Measurements from ENCODE around the gene RALGPS2.
"Not testable (repeated sequence)": the region's sequence is repeated elsewhere in the genome, so short reads cannot be mapped to it uniquely, and the experiment has no call there.

Gene RALGPS2

DNA sequence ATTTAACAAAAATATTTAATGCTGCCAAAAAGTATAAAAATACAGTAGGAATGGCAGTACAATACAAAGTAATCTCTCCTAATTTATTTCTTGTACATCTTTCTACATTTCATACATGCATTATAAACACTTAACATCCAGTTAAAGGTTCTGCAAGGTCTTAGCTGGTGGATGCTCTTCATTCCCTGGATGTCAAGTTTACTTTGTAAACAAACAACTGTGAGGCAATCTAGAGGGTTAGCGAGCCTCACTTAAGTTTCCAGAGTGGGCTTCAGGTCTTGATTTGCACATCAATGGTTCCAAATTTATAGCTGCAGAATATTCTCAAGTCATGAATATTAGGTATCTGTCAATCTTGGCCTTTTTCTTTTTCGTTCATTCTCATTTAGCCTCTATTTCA, 21.3 kb downstream of the RALGPS2 start:
- no peak for DNase-seq (ENCODE audit: low read depth)
- TF ChIP-seq MYC (IDR thresholded peaks at IDR 0.05; ENCODE audit: low read depth, low read length) = no peak
- TF ChIP-seq, protein P1, sequence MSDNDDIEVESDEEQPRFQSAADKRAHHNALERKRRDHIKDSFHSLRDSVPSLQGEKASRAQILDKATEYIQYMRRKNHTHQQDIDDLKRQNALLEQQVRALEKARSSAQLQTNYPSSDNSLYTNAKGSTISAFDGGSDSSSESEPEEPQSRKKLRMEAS (IDR thresholded peaks at IDR 0.05; ENCODE audit: low read depth, low read length) = no peak
- no peak for TF ChIP-seq POLR2A (IDR thresholded peaks at IDR 0.05; ENCODE audit: extremely low read depth, insufficient read length)
- no peak for TF ChIP-seq CTCF (IDR thresholded peaks at IDR 0.05; ENCODE audit: low read depth, low read length)
- no peak overlapping the region for H3K4me3 ChIP-seq (ENCODE audit: low read depth, low read length)

DNA sequence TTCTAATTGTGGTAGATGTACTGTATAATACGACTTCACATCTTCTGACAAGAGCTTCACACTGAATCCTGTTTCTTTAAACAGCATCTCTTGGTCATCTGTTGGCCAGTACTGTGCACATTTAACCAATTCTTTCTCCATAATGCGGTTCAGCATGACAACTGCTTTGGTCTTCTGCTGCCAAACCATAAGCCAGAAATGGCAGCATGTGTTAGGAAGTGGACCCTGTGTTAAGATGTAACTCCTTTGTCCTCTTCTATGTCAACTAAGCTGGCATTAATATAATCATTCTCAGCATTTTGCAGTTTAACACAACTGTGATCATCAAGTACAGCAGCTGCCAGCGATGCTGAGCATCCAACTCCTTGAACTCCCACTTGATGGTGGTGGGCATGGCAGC, 22.3 kb downstream of the RALGPS2 start:
- H3K4me3 ChIP-seq (ENCODE audit: low read depth, low read length); DNase-seq (ENCODE audit: low read depth): not testable (repeated sequence)

- TF ChIP-seq, protein P1 (IDR thresholded peaks at IDR 0.05; ENCODE audit: low read depth, low read length) = no peak
- no peak for TF ChIP-seq POLR2A (IDR thresholded peaks at IDR 0.05; ENCODE audit: extremely low read depth, insufficient read length)
- no peak for TF ChIP-seq MYC (IDR thresholded peaks at IDR 0.05; ENCODE audit: low read depth, low read length)
- TF ChIP-seq CTCF (IDR thresholded peaks at IDR 0.05; ENCODE audit: low read depth, low read length) = no peak
- no peak overlapping the region for H3K4me3 ChIP-seq (ENCODE audit: low read depth, low read length)
- DNase-seq (ENCODE audit: low read depth) = no peak
Measured at GRCh38 chr1:178749581-178750166, 24.6 kb downstream of the RALGPS2 start.

DNA sequence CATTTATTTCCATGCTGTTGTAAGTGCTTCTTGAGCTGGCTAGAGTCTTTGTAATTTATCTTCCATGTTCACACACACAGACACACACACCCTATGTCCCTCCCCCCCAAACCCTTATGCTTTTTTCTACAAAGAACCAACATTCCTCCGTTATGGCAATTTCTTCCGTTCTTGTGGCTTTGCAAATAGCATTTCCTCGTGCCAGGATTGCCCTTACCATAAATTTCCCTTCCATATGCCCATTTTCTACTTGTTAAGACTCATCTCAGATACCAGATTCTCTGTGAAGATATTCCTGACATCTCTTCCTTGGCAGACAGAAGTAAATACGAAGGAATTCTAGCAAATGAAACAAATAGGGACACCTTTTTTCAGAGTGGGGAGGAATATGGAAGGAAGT, 26.0 kb downstream of the RALGPS2 start:
- TF ChIP-seq, protein P1 (IDR thresholded peaks at IDR 0.05; ENCODE audit: low read depth, low read length) = no peak
- no peak for TF ChIP-seq MYC (IDR thresholded peaks at IDR 0.05; ENCODE audit: low read depth, low read length)
- TF ChIP-seq POLR2A (IDR thresholded peaks at IDR 0.05; ENCODE audit: extremely low read depth, insufficient read length) = no peak
- no peak for TF ChIP-seq CTCF (IDR thresholded peaks at IDR 0.05; ENCODE audit: low read depth, low read length)

DNA sequence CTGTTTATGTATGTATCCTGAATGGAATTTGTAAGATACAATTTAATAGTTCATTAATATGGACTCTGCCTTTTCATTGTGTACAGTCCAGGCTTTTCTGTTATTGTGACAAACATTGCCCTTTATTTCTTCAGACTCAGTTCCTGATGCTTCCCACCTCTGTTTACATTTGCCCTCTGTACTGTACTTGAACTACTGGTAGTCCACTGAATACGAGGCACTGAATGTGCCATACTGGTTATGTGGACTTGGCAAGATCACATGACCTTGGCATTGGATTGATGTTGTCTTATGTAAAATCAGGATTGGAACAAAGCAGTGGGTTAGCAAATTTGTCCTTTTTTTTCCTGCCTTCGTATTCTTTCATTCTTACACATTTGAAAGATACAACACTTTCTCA, 27.8 kb downstream of the RALGPS2 start:
- TF ChIP-seq POLR2A (IDR thresholded peaks at IDR 0.05; ENCODE audit: extremely low read depth, insufficient read length) = no peak
- TF ChIP-seq MYC (IDR thresholded peaks at IDR 0.05; ENCODE audit: low read depth, low read length) = no peak
- no peak for TF ChIP-seq CTCF (IDR thresholded peaks at IDR 0.05; ENCODE audit: low read depth, low read length)
- TF ChIP-seq, protein P1 (IDR thresholded peaks at IDR 0.05; ENCODE audit: low read depth, low read length) = no peak
- DNase-seq (ENCODE audit: low read depth) = no peak

More for the DNA sequence above, 26.0 kb downstream of the RALGPS2 start:
- DNase-seq (ENCODE audit: low read depth) = no peak
- no peak overlapping the region for H3K4me3 ChIP-seq (ENCODE audit: low read depth, low read length)

DNA sequence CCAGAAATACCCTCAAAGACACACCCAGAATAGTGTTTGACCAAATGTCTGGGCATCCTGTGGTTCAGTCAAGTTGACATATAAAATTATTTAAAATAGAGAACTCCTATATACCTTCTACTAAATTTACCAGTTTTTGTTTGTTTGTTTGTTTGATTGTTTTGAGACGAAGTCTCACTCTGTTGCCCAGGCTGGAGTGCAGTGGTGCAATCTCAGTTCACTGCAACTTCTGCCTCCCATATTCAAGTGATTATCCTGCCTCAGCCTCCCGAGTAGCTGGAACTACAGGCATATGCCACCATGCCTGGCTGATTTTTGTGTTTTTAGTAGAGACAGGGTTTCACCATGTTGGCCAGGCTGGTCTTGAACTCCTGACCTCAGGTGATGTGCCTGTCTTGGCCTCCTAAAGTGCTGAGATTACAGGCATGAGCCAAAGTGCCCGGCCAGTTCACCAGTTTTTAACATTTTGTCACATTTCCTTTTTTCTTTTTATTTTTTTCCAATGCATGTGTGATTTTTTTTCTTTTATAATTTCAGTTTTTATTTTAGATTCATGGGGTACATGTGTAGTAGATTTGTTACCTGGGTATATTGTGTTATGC, 29.7 kb downstream of the RALGPS2 start:
- not testable (repeated sequence) for H3K4me3 ChIP-seq (ENCODE audit: low read depth, low read length); DNase-seq (ENCODE audit: low read depth)

More for the DNA sequence above, 27.8 kb downstream of the RALGPS2 start:
- H3K4me3 ChIP-seq (ENCODE audit: low read depth, low read length) = no peak overlapping the region

DNA sequence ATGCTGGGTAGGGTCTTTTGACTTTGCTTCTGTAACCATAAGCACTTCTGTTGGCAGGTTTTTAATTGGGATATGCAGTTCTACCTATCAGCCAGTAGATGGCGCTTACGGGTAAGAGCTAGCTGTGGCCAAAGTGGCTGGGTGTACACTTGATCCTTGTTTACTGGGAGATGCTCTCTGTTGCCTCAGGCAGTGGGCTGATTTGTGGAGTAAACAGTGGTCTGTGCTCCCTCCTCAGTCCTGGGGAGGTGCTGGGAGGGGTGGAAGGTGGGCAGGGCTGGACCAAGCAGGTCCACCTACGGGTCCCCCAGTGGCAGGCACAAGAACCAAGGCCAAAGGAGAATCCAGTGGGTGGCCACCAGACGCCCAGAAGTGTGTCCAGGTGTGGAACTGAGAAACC, 43.4 kb downstream of the RALGPS2 start:
- DNase-seq (ENCODE audit: low read depth) = peak; percentile 67
- no peak overlapping the region for H3K4me3 ChIP-seq (ENCODE audit: low read depth, low read length)
- TF ChIP-seq CTCF (IDR thresholded peaks at IDR 0.05; ENCODE audit: low read depth, low read length) = peak; percentile 80
- TF ChIP-seq, protein P1 (IDR thresholded peaks at IDR 0.05; ENCODE audit: low read depth, low read length) = no peak

Measured in NB4 (cell line).